Transverse colon (tissue), 4 donors: ENCODE measurements around the gene CAPN12.

ENCODE experiments used
- CTCF ChIP-seq, 5 experiments: fragments of 200-600 bp in 3 of 5; fragments of 450-650 bp in 2 of 5; sonication (generic) in 3 of 5; IDR thresholded peaks; 1 replicate in 2 of 5; 2 replicates in 3 of 5; pipeline ENCODE4 v1.5.1; 2016 to 2017; ENCODE audit warnings: antibody characterized with exemption in 5 of 5, inconsistent platforms in 3 of 5, mild to moderate bottlenecking in 2 of 5, moderate library complexity in 1 of 5
- POLR2AphosphoS5 ChIP-seq, 3 donors: sonication (generic); formaldehyde crosslinking; IDR thresholded peaks; one replicate each; pipeline ENCODE4 v1.6.1; 2016; ENCODE audit warnings: antibody characterized with exemption in 3 of 3

GRCh38 chr19:38727868-38728660 is 16.2 kb downstream of the CAPN12 start:
- TF ChIP-seq CTCF (IDR thresholded peaks at IDR 0.05) (no peak), POLR2AphosphoS5 (IDR thresholded peaks at IDR 0.05) (no peak)
